Fibroblast of mammary gland (primary cell): ENCODE measurements around the gene OSBPL9.

ENCODE experiments used
- DNase-seq: peaks from one replicate; pipeline ENCODE4 v3.0.0-alpha.2; 2010; ENCODE audit warnings: low read depth
- H3K4me3 ChIP-seq: 2 replicates; pipeline ENCODE4 v1.5.1; 2011; ENCODE audit warnings: low read depth, mild to moderate bottlenecking, low read length, moderate library complexity; ENCODE audit not compliant: control insufficient read depth
- CTCF ChIP-seq: conservative IDR thresholded peaks from 2 replicates; pipeline ENCODE4 v1.5.1; 2011; ENCODE audit warnings: low read depth, low read length, inconsistent platforms; ENCODE audit not compliant: control insufficient read depth, insufficient read depth

The OSBPL9 gene

DNA sequence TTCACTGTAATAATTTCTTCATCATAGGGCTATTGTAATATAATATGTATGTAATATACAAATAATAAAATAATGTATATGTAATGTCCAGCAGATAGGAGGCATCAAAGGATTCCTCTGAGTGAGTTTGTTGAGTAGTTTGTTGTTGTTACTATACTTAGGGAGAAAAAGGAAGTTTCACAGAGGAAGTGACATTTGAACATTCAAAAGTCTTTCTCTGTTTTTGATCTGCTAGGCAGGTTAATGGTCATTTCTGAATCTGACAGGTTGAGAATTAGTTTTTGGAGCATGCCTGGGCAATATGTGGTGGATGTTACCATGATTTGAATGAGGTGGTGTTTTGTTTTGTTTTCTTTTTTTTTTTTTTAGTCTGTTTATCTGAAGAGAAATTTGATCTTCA, 159.5 kb downstream of the OSBPL9 start:
- TF ChIP-seq CTCF, result no peak
- DNase-seq, result no peak

GRCh38 chr1:51780927-51781326, 164.0 kb downstream of the OSBPL9 start:
- no peak overlapping the region for H3K4me3 ChIP-seq
- no peak for TF ChIP-seq CTCF
- DNase-seq, result no peak

More for the DNA sequence above, 159.5 kb downstream of the OSBPL9 start:
- H3K4me3 ChIP-seq, result no peak overlapping the region

DNA sequence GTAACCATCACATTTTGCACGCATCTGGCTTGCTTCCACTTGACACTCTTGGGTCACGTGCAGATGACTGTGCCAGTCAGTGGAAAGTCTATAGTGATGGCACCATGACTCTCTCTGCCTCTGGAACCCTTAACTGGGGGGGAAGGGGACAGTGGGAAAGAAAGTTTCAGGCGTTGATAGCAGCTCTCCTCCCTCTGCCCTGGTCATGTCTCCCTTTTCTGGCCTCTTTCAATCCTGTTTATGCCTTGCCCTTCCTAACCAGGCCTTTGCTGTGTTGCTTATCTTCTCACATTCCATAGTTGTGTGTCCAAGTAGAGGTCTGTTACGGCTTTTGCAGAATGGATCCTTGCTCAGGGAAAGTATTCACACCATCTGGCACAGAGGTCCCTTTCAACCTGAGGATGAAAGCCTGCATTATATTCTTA, 168.1 kb downstream of the OSBPL9 start:
- H3K4me3 ChIP-seq, result no peak overlapping the region
- DNase-seq, result no peak
- no peak for TF ChIP-seq CTCF

DNA sequence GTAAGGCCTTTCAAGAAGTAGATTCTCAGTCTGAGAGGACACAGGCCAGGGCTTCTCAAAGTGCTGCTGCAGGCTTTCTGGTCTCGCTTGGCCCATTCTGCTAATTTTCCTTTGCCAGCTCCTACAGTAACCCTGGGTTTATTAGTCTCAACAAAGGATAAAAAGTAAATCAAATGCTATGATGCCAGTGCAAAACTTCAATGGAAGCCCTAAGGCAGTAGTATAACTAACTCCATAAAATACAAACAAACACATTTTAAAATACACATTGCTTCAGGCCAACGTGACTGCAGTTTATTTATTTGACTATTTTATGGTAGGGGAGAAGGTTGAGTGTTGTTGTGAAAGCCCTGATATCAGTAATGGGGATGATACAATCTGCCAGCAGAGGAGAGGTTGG, 172.0 kb downstream of the OSBPL9 start:
- DNase-seq, result no peak
- no peak for TF ChIP-seq CTCF
- H3K4me3 ChIP-seq, result no peak overlapping the region

GRCh38 chr1:51789342-51789741, 172.4 kb downstream of the OSBPL9 start:
- H3K4me3 ChIP-seq, result no peak overlapping the region
- TF ChIP-seq CTCF, result no peak
- DNase-seq, result no peak

GRCh38 chr1:51790385-51790784, 173.5 kb downstream of the OSBPL9 start:
- no peak overlapping the region for H3K4me3 ChIP-seq
- DNase-seq, result no peak
- no peak for TF ChIP-seq CTCF

- DNase-seq, result no peak
- no peak for TF ChIP-seq CTCF
- H3K4me3 ChIP-seq, result no peak overlapping the region
Measured at GRCh38 chr1:51791888-51792287, 175.0 kb downstream of the OSBPL9 start.
